K562 (cell line): Measurements from ENCODE around the gene HLF. TPM values are rescaled to one million over a fixed set of nuclear protein-coding genes. Genes with fewer than 3 reads are reported as not detected.

Experiments used
- BACH1 ChIP-seq: fragments of 200-800 bp; sonication (Bioruptor generic); IDR thresholded peaks from 2 replicates; pipeline ENCODE4 v1.6.1; 2016; ENCODE audit warnings: missing genetic modification characterization, missing compliant biosample characterization
- CEBPB ChIP-seq: fragments of 450-650 bp; IDR thresholded peaks from 2 replicates; pipeline ENCODE4 v1.6.1; 2016; ENCODE audit warnings: missing genetic modification characterization, missing compliant biosample characterization
- CTBP1 ChIP-seq: fragments of 450-650 bp; IDR thresholded peaks from 2 replicates; pipeline ENCODE4 v1.6.1; 2016; ENCODE audit warnings: borderline replicate concordance
- HMG20A ChIP-seq: fragments of 450-650 bp; formaldehyde crosslinking; conservative IDR thresholded peaks from 2 replicates; pipeline ENCODE4 v1.4.0; 2020; ENCODE audit warnings: mild to moderate bottlenecking, mixed read lengths
- IRF2 ChIP-seq: sonication (generic); formaldehyde crosslinking; IDR thresholded peaks from 2 replicates; pipeline ENCODE4 v1.8.1; 2022; ENCODE audit warnings: mild to moderate bottlenecking, missing genetic modification reagents
- NR2C1 ChIP-seq, 2 experiments: fragments of 450-650 bp; IDR thresholded peaks; 2 replicates each; pipeline ENCODE4 v1.6.1; 2017; ENCODE audit warnings: mild to moderate bottlenecking in 2 of 2, antibody characterized with exemption in 1 of 2, inconsistent platforms in 1 of 2, missing compliant biosample characterization in 1 of 2, missing genetic modification characterization in 1 of 2
- SMAD1 ChIP-seq: fragments of 150-350 bp; IDR thresholded peaks from 2 replicates; pipeline ENCODE4 v1.6.1; 2014; ENCODE audit warnings: low read length, low read depth; ENCODE audit not compliant: partially characterized antibody
- TEAD4 ChIP-seq, 2 experiments: sonication (generic) in 1 of 2; formaldehyde crosslinking in 1 of 2; IDR thresholded peaks; 2 replicates each; pipeline versions ENCODE4 v1.6.1 to v1.8.0; 2012 to 2022; ENCODE audit warnings: borderline replicate concordance in 1 of 2, inconsistent platforms in 1 of 2, low read length in 1 of 2, mild to moderate bottlenecking in 1 of 2, missing genetic modification reagents in 1 of 2
- ZNF436 ChIP-seq: fragments of 250-450, 450-650 bp; sonication (Bioruptor Pico); formaldehyde crosslinking; IDR thresholded peaks from 2 replicates; pipeline ENCODE4 v1.7.0; 2020; ENCODE audit warnings: mild to moderate bottlenecking
- polyA plus RNA-seq, 8 experiments: library from polyadenylated mRNA; depleted of rRNA in 4 of 8; stranded (reverse) in 5 of 8; unstranded in 3 of 8; fragments of >200 nt; fragmentation: Nextera tagmentation in 2 of 8; fragmentation: Illumina TruSeq in 1 of 8; extraction: Ambion mirVana in 2 of 8; extraction: Trizol in 1 of 8; gene quantifications; 2 replicates each; pipeline versions ENCODE4 v1.2.1 to v1.2.3, GENCODE V29; 2011 to 2014; ENCODE audit warnings: inconsistent platforms in 1 of 8, missing spikeins in 1 of 8
- total RNA-seq, 7 experiments: library from RNA; depleted of rRNA in 6 of 7; stranded (reverse); fragments of >200 nt in 6 of 7; fragmentation: Illumina TruSeq in 2 of 7; extraction: Trizol in 2 of 7; gene quantifications; 2 replicates each; pipeline versions ENCODE4 v1.2.1 to v1.2.3, GENCODE V29; 2011 to 2021; ENCODE audit warnings: low replicate concordance in 1 of 7
- TF ChIP-seq, protein P1 (sequence below), 2 experiments: IDR thresholded peaks in 1 of 2; conservative IDR thresholded peaks in 1 of 2; 2 replicates each; pipeline ENCODE4 v1.6.1; 2016; ENCODE audit warnings: low read depth in 2 of 2, mild to moderate bottlenecking in 1 of 2, missing compliant biosample characterization in 1 of 2, missing genetic modification characterization in 1 of 2, moderate library complexity in 1 of 2
- TF ChIP-seq, protein P2 (sequence below): fragments of 250-450 bp; sonication (Bioruptor Pico); IDR thresholded peaks from 2 replicates; pipeline ENCODE4 v1.8.0; 2021; ENCODE audit warnings: borderline replicate concordance, mild to moderate bottlenecking, moderate library complexity; ENCODE audit not compliant: poor library complexity, severe bottlenecking

Gene HLF
- total and polyA plus RNA-seq, 9 of the 15 experiments (the other 6 are each of a cell fraction or from before 2014, with no cell fraction given): 0.03 to 0.24 (median 0.09) TPM

DNA sequence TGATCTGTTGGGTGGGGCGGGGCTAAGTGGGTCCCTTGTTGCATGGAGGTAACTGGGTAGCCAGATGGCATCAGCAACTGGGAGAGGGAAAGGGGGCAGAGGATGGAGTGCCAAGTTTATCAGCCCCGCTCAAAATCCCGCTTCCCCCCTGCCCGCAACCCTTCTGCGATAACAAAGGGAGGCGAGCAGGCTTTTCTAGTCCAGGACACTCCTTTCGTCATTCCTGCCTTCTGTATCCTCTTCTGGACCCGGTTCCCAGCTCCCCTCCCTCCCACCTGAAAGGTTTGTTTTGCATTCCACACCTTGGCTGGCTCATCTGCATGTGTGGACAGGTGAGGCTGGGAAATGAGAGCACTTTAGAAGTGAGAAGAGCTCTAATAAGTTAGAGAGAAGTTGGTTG lies 53.3 kb downstream of the HLF start (continued):
- TF ChIP-seq, protein P1, sequence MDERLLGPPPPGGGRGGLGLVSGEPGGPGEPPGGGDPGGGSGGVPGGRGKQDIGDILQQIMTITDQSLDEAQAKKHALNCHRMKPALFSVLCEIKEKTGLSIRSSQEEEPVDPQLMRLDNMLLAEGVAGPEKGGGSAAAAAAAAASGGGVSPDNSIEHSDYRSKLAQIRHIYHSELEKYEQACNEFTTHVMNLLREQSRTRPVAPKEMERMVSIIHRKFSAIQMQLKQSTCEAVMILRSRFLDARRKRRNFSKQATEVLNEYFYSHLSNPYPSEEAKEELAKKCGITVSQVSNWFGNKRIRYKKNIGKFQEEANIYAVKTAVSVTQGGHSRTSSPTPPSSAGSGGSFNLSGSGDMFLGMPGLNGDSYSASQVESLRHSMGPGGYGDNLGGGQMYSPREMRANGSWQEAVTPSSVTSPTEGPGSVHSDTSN (CRISPR knock-in tag; IDR thresholded peaks at IDR 0.05; ENCODE audit: low read depth): no peak
- TF ChIP-seq, protein P1 (tag; conservative IDR thresholded peaks at IDR 0.05; ENCODE audit: low read depth): no peak
- TF ChIP-seq, protein P2, sequence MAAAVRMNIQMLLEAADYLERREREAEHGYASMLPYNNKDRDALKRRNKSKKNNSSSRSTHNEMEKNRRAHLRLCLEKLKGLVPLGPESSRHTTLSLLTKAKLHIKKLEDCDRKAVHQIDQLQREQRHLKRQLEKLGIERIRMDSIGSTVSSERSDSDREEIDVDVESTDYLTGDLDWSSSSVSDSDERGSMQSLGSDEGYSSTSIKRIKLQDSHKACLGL (CRISPR knock-in tag): no peak
- TF ChIP-seq TEAD4 (IDR thresholded peaks at IDR 0.05; ENCODE audit: low read length) (no peak), TEAD4 (CRISPR knock-in tag; IDR thresholded peaks at IDR 0.05; ENCODE audit: borderline replicate concordance) (no peak), ZNF436 (CRISPR knock-in tag) (no peak), CEBPB (tag) (no peak), HMG20A (CRISPR knock-in tag) (no peak), IRF2 (CRISPR knock-in tag) (no peak), SMAD1 (no peak), BACH1 (tag) (no peak), CTBP1 (no peak), NR2C1 (IDR thresholded peaks at IDR 0.05) (no peak), NR2C1 (tag; IDR thresholded peaks at IDR 0.05) (no peak)
